Right kidney (tissue), 1 donor: ENCODE results near the gene CETP.
"Not testable (repeated sequence)": the region's sequence is repeated elsewhere in the genome, so short reads cannot be mapped to it uniquely, and the experiment has no call there.

Experiments
- DNase-seq: peaks from one replicate; pipeline ENCODE4 v3.0.0-alpha.2; 2016

The CETP gene

DNA sequence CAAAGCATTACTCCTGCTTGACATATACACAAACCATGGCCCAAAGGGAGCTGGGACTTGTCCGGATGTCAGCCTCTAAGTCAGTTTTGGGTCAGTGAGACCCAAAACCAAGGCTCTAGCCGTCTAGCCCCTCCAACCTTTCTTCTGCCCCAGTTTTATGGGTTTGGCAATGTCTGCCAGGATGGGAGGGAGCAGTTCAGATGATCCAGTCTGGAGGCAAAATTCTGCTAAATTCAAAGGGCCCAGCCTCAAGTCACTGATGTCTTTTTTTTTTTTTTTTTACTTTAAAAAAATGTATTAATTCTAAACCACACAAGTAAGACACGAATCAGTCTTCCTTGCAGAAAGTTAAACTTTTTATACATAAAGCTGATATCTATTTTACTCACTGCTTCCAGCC, 36.2 kb downstream of the CETP start:
- DNase-seq: no peak

DNA sequence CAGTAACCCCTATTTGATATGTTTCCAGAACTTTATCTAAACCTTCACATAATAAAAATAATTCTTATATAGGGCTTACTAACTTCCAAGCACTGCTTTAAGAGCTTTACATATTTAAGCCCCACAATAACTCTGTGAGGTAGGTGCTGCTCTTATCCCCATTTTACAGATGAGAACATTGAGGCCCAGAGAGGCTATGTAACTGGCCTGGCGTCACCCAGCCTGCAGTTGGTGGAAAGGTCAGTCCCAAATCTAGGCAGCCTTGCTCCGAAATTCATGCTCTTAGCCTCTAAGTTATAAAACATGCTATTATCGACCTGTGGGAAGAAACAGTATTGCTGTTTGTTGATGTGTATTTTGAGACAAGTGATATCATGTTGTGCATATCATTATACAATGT, 36.6 kb downstream of the CETP start:
- no peak for DNase-seq

DNA sequence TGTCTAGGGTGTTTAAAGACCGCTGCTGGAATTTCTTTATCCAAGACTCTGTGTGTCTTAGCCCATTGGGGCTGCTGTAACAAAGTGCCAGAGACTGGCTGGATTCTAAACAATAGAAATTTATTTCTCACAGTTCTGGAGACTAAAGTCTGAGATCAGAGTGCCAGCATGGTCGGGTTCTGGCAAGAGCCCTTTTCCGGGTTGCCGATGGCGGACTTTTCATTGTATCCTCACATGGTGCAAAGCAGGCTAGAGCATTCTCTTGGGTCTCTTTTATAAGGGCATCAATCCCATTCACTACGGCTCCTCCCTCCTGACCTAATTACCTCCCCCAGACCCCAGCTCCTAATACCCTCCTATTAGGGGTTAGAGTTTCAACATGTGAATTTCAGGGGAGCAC, 37.1 kb downstream of the CETP start:
- DNase-seq: no peak

DNA sequence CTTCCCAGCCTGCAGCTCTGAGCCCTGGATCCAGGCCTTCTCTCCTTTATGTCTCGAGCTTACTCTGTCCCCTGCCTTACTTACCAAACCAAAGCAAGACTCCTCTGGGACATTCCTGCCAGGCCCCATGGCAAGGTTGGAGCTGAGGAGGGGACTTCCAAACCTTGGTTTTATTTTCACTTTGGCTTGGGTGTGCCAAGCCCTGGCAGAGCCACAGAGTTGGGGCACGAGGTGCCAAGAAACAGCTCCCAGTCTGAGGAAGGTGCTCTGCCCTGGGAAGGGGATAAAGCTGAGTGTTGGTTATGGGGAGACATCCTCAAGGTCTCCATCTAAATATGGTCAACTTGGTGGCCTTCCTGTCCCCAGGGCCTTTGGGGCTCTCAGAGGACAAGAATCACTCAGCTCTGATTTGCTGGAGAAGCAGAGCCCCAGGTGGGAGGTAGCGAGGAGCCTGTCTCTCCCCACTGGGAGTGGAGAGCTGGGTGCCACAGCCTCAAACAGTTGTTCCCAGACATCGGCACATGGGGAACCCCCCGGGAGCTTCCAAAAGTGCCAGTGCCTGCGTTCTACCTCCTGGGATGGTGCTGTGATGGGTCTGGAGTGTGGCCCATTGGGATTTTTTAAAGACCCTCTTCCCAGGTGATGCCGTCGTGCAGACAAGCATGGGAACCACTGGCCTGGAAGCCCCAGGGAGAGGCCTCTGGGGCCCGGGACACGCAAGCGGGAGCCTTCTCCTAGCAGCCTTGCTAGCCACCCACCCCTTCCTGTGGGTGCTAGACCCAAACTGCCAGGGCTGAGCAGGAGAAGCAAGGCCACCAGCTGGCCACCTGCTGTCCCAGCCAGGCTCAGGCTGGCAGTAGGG, 37.9 kb downstream of the CETP start:
- DNase-seq: no peak

DNA sequence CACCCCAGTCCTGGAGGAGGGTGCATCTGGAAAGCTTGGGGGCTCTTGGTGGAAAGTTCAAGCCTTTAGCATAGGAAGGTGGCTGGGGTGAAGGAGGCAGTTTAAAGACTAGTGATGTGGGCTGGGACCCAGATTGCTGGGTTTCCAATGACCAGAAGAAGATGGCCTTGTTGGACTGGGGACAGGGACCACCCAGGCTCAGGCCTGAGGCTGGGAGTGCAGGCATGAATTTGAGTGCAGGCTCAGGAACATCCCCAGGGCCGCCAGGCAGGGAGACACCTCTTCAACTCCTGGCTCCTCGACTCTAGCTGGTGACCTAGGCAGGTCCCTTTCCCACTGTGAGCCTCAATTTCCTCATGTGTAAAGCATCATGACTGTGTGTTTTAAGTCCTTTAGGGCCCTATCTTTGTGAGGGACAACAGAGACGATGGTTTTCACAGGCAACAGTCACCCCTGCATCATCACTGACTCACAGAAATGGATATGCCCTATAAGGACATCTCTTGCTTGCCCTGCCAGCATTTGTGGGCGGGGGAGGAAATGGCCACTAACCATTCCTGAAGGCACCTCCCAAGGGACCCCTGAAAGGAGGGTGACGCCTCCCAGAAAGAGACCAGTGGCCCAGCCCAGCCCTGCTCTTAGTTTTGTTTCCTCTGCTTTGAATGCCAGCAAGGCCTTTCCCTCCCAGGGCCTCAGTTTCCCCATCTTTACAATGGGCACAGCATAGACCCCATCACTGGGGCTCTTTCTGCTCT, 38.7 kb downstream of the CETP start:
- no peak for DNase-seq

DNA sequence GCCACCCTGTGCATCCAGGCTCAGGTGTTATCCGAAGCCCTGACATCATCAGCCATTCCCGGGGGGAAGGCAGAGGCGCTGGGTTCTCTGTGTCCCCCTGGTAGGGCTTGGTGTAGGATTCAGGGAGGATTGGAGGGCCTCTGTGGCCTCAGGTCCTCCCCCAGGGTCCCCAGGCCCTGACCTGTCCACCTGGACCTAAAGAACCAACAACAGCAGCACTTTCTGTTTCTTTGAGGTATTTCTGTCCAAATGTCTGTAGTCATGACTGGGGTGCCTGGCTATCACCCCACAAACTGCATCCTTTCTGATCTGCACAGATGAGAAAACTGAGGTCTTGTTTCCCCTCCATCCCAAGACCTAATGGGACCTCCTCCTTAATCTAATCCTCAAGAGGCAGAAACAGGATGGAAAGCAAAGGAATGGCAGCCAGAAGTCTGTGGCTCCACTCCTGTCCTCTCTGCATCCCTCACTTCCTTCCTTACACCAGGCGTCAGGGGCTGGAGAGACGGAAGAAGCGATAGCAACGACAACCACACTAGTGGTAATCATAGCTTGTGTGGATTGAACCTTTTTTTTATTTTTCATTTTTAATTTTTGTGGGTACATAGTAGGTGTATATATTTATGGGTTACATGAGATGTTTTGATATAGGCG, 39.4 kb downstream of the CETP start:
- no peak for DNase-seq

DNA sequence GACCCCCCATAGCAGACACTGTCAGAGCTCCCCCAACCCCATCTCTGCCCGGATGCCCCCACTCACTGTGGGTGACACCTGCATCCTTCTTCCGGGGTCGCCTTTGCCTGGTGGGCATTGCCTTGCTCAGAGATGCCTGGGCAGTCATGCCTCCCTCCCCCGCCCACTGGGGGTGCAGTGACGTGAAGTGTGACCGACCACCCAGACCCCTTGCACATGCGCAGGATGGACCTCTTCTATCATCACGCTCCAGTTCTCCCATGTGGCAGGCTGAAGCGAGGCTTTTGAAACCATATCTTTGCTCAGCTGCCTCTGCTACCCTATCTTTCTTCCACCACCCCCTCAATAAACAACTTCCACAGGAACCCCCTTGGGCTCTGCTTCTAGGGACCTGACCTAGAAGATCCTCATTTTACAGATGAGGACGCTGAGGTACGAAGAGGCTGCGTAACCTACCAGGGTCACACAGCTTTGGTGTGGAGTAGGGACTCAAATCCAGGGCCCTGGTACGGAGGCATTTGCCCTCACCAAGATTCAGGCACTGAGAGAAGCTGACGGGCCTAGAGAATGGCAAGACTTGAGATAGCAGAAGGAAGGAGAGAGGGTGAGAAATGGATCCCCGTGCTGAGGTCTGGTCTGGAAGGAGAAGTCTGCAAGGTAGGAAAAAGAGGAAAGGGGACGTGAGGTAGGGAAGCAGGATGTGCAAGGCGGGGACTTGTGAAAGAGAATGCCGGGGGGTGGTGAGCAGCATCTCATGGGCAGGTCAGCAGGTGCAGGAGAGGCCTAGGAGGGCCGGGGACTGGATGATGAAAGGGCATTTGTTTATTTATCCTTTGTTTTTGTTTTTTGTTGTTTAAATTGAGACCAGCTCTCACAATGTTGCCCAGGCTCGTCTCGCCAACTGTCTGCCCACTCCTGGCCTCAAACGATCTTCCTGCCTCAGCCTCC, 42.0 kb downstream of the CETP start:
- DNase-seq: no peak

DNA sequence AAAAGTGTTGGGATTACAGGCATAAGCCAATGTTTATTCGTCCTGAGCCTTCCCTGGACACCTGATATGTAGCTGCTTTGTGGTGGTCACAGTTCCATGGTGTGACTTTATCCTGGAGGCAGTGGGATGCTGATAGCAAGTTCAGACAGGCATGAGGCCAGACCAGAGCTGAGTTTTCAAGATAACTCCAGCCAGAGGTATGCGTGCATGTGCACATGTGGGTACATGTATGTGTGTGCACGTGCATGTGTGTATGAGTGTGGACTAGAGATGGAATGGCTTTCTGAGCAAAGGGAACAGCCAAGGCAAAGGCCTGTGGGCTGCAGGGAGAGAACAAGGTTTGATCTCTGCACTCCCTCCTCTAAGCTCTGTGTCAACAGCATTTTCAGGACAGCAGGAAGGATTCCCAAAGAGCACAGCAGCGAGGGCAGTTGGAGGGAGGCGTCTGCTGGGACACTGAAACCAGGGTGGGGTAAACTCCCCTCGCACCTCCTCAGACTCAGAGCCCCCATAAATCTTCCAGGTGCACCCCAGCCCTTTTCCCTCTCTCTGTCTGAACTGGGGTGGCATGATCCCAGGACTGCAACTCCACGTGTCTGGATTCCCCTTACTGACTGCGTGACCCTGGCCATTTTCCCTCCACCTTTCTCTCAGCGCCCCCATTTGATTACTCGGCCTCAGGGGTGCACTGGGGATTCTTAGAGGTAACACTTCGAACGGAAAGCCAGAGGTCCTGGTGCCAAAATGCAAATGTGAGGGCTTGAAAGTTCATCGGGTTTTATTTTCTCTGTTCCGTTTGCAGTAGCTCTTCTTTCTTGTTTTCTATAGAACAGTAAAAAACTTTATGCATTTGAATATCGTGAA, 42.9 kb downstream of the CETP start:
- no peak for DNase-seq

DNA sequence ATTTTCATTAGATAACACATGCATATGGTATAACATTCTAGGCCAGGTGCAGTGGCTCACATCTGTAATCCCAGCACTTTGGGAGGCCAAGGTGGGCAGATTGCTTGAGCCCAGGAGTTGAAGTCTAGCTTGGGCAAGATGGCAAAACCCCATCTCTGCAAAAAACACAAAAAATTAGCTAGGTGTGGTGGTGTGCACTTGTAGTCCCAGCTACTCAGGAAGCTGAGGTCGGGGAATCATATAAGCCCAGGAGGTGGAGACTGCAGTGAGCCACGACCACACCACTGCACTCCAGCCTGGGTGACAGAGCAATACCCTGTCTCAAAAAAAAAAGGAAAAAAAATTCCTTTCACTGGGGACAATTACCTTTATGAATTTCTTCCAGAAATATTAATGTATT, 43.8 kb downstream of the CETP start:
- DNase-seq: not testable (repeated sequence)

DNA sequence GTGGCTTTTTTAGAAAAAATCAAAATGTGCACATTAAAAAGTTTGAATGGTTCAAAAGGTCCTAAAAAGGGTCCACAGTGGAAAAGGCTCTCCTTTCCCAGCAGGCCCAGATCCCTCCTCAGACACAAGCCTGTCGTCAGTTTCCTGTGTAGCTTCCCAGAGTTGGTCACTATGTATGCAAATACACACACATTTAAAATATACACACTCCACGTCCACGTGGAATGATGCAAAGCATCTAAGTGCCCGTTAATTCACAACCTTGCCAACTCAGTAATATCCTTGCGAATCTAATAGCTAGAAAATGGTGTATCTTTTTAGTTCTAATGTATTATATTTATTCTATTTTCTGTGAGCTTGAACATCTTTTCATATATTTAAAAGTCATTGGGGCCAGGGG, 45.3 kb downstream of the CETP start:
- no peak for DNase-seq

DNA sequence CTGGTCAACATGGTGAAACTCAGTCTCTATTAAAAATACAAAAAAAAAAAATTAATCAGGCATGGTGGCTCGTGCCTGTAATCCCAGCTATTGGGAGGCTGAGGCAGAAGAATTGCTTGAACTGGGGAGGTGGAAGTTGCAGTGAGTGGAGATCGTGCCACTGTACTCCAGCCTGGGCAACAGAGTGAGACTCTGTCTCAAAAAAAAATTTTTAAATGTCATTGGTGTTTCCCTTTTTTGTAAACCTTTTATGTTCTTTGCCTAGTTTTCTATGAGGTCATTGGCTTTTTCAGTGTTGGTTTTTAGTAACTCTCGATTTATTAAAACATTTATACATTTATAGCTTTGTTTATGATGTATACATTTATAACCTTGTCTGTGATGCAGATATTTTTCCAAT, 45.8 kb downstream of the CETP start:
- no peak for DNase-seq

DNA sequence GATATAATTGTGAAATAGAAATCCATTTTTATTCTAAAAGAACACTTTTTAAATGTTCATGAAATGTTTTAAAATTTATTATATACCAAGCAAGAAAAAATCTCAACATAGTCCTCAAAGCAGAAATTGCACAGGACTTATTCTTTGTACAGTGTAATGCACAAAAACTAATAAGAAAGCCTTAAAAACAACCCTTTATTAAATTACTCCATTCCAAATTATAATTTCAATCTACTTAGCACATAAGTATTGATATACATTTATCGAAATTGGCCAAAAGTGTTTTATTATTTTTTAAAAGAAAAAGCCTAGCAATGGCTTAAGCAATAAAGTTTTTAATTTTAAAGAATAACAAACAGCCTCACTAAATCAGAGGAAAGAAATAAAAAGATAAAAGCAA, 46.7 kb downstream of the CETP start:
- no peak for DNase-seq

DNA sequence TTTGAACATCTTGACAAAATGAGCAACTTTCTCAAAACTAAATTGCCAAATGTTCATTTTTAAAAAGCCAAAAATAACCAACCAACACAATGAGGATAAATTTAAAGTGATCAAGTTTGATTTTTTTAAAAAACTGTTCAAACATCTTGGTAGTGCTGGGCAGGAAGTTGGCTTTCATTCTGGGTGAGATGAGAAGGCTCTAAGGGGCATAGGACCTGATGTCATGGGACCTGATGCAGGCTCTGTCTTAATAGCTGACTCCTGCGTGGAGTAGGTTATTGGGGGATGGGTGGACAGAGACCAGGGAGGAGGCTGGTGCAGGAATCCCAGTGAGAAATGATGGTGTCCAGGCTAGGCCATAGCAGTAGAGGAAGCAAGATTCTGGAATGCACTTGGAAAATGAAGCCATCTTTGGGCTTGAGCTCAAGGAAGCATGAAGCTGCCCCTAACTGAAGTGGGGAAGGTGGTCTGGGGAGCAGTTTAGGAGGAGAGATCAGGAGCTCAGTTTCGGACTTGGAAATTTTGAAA, 48.0 kb downstream of the CETP start:
- no peak for DNase-seq

DNA sequence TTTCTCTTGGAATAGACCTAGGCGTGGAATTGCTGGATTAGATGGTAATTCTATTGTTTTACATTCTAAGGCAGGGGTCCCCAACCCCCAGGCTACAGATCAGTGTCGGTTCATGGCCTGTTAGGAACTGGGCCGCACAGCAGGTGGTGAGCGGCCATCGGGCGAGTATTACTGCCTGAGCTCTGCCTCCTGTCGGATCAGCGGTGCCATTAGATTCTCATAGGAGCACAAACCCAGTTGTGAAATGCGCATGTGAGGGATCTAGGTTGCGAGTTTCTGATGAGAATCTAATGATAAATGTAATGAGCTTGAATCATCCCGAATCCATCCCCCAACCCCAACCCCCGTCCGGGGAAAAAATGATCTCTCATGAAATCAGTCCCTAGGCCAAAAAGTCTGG, 50.6 kb downstream of the CETP start:
- DNase-seq: no peak

DNA sequence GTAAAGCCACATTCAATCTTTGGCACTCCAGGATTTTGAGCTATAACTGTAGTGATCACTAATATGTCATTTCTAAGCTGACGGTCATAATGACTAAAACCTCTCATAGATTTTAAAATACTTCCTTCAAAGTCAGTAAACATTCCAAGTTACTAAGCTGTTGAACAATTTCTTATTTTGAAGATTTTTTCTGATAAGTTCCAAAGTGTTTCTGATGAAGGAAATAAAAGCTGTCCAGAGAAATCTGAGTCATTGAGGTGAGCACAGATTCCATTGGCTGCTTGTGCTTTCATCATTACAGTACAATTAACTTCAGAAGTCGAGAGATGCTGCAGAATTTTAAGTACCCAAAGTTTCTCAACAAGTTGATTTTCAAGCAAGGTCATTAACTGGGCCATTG, 51.5 kb downstream of the CETP start:
- DNase-seq: no peak

DNA sequence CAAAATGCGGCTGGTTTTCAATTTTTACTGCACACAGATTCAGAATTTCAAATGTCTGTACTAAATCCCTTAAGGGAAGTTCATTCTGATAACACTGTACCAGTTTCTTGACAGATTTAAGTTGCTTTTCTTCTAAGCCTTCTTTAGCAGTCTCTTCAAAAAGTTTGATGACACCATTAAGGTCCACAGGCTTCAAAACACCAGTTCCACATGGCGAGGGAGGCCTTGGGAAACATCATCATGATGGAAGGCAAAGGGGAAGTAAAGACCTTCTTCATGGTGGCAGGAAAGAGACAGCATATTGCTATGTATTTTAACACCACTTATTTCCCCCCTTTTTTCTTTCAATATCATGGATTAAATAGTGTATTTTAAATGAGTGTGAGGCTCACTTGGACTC, 52.2 kb downstream of the CETP start:
- no peak for DNase-seq

DNA sequence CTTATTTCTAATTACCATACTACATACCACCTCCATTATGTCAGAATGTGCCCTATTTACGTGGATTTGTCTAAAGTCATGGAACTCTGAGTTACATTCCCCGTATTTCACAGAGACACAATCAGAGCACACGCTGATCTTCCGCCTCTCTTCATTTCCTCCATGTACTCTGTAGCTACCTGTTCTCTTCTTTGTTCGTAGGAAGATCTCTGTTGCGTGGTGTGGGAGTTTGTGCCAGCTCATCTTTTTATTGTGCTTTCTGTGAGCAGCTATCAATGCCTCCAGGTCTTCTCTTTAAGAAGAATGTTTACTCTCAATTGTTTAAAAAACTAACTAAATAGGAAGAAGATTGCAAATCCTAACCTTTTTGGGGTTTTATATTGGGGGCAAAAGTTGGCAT, 54.6 kb downstream of the CETP start:
- no peak for DNase-seq

DNA sequence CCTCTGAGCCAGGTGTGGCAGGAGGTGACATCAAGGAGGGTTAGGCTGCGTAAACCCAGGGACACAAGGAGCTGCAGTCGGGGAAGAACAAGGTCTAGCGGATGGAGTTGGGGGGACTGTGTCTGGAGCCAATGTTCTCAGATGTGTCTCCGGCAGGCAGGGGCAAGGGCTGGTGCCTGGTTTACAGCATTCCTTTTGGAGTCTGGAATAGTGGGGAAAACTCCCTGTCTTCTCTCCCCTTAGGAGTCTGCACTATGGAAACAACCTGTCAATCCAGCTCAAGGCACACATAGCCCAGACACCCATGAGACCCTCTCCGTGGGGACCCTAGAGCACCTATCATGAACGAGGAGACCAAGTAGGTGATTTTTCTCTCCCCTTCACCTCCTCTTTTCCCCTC, 55.1 kb downstream of the CETP start:
- no peak for DNase-seq

DNA sequence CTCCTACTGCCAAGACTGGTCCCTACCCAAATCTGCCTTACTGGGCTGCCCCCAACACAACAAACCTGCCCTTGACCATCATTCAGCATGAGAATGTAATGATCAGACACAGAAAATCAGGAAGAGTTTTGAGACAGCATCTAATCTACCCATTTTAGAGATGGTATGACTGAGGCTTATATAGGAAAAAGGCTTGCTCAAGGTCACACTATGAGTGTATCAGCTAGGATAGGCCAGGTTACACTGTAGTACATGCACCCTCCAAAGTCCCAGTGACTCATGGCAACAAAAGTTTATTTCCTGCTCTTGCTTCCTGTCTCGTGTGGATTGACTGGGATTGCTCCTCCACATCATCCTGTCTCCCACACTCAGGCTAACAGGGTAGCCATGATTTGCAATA, 55.5 kb downstream of the CETP start:
- DNase-seq: no peak

DNA sequence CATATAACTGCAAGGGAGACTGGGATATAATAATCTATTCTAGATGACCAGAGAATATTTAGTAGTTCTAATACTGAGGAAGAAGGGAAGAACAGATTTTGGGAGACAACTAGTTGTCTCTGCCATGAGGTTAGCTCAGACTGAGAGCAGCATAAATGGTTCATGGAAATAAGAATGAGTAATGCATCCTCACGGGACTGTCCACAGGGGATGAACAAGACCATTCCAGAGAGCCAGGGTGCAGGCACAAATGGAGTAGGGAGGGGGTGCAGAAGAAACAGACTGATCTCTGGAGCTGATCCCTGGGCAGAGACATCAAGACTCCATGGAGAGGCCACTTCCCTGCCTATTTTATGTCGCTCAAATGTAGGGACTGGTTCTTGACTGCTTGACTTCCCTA, 58.0 kb downstream of the CETP start:
- DNase-seq: no peak

DNA sequence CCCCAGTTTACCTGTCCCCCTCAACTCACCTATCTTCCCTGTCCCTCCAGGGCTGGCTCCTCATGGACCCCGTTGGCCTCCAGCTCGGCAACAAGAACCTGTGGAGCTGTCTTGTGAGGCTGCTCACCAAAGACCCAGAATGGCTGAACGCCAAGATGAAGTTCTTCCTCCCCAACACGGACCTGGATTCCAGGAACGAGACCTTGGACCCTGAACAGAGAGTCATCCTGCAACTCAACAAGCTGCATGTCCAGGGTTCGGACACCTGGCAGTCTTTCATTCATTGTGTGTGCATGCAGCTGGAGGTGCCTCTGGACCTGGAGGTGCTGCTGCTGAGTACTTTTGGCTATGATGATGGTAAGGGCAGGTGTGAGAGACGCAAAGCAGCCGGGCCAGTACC, 58.9 kb downstream of the CETP start:
- DNase-seq: no peak
